DMS53 treated with DMSO at 0.1 percent for 48 hours (cell line): ENCODE results near the gene BRD7.

Experiments used
- DNase-seq: peaks from one replicate; lab custom pipeline; 2025; ENCODE audit not compliant: unreplicated experiment; lab: John Stamatoyannopoulos, UW

BRD7 gene

GRCh38 chr16:50323335-50324011 lies 45.3 kb downstream of the BRD7 start:
- no peak for DNase-seq

GRCh38 chr16:50322333-50322732 lies 46.5 kb downstream of the BRD7 start:
- DNase-seq = no peak

GRCh38 chr16:50320310-50320709 lies 48.5 kb downstream of the BRD7 start:
- DNase-seq = no peak

GRCh38 chr16:50318796-50319578 lies 49.8 kb downstream of the BRD7 start:
- DNase-seq = no peak

GRCh38 chr16:50316848-50317630 lies 51.7 kb downstream of the BRD7 start:
- no peak for DNase-seq

- no peak for DNase-seq
Observed at GRCh38 chr16:50316102-50316847, 52.5 kb downstream of the BRD7 start.

GRCh38 chr16:50315346-50315997 lies 53.3 kb downstream of the BRD7 start:
- DNase-seq = no peak

- DNase-seq = no peak
Observed at GRCh38 chr16:50314665-50315064, 54.1 kb downstream of the BRD7 start.

- no peak for DNase-seq
Observed at GRCh38 chr16:50313596-50314478, 55.0 kb downstream of the BRD7 start.

- no peak for DNase-seq
Observed at GRCh38 chr16:50311891-50312501, 56.8 kb downstream of the BRD7 start.

GRCh38 chr16:50311134-50311528 lies 57.7 kb downstream of the BRD7 start:
- DNase-seq = no peak

- no peak for DNase-seq
Observed at GRCh38 chr16:50310308-50311133, 58.3 kb downstream of the BRD7 start.

GRCh38 chr16:50309527-50310307 lies 59.1 kb downstream of the BRD7 start:
- no peak for DNase-seq

- no peak for DNase-seq
Observed at GRCh38 chr16:50309156-50309526, 59.6 kb downstream of the BRD7 start.

GRCh38 chr16:50308237-50308965 lies 60.4 kb downstream of the BRD7 start:
- no peak for DNase-seq

GRCh38 chr16:50306287-50306686 lies 62.5 kb downstream of the BRD7 start:
- no peak for DNase-seq
